NCI-H1417 treated with DMSO at 0.1 percent for 48 hours (cell line): Measurements from ENCODE around the gene SLMAP.

Experiments
- DNase-seq: peaks from one replicate; lab custom pipeline; 2025; lab: John Stamatoyannopoulos, UW

Gene SLMAP

GRCh38 chr3:57942388-57942787 is 186.3 kb downstream of the SLMAP start:
- DNase-seq, result no peak

GRCh38 chr3:57942872-57943283 is 186.8 kb downstream of the SLMAP start:
- DNase-seq, result no peak

GRCh38 chr3:57943525-57944495 is 187.7 kb downstream of the SLMAP start:
- no peak for DNase-seq

- DNase-seq, result no peak
Observed at GRCh38 chr3:57946970-57947381, 190.9 kb downstream of the SLMAP start.

GRCh38 chr3:57948080-57948671 is 192.1 kb downstream of the SLMAP start:
- no peak for DNase-seq

- no peak for DNase-seq
Observed at GRCh38 chr3:57948781-57949242, 192.7 kb downstream of the SLMAP start.

- DNase-seq, result no peak
Observed at GRCh38 chr3:57949344-57949743, 193.2 kb downstream of the SLMAP start.

GRCh38 chr3:57949785-57950615 is 193.9 kb downstream of the SLMAP start:
- DNase-seq, result no peak

GRCh38 chr3:57951066-57951882 is 195.2 kb downstream of the SLMAP start:
- no peak for DNase-seq

- no peak for DNase-seq
Observed at GRCh38 chr3:57952208-57952631, 196.1 kb downstream of the SLMAP start.

GRCh38 chr3:57952651-57953050 is 196.5 kb downstream of the SLMAP start:
- DNase-seq, result no peak

GRCh38 chr3:57953576-57953975 is 197.5 kb downstream of the SLMAP start:
- no peak for DNase-seq

GRCh38 chr3:57956119-57956832 is 200.2 kb downstream of the SLMAP start:
- DNase-seq, result no peak

- DNase-seq, result no peak
Observed at GRCh38 chr3:57956833-57957174, 200.7 kb downstream of the SLMAP start.

GRCh38 chr3:57957824-57958223 is 201.7 kb downstream of the SLMAP start:
- DNase-seq, result no peak

GRCh38 chr3:57958642-57959422 is 202.7 kb downstream of the SLMAP start:
- DNase-seq, result no peak

- DNase-seq, result no peak
Observed at GRCh38 chr3:57959423-57960173, 203.5 kb downstream of the SLMAP start.

GRCh38 chr3:57960174-57960505 is 204.0 kb downstream of the SLMAP start:
- no peak for DNase-seq

- DNase-seq, result no peak
Observed at GRCh38 chr3:57961177-57961827, 205.2 kb downstream of the SLMAP start.
